AG08396 (cell line): ENCODE data around the gene ZDHHC13.

ENCODE experiments used
- DNase-seq: peaks from one replicate; pipeline ENCODE4 v3.0.0; 2012; ENCODE audit warnings: low spot score, mixed read lengths

ZDHHC13 gene

GRCh38 chr11:19204836-19205235 is 87.9 kb downstream of the ZDHHC13 start:
- DNase-seq = no peak

GRCh38 chr11:19208181-19208580 is 91.2 kb downstream of the ZDHHC13 start:
- DNase-seq = no peak

DNA sequence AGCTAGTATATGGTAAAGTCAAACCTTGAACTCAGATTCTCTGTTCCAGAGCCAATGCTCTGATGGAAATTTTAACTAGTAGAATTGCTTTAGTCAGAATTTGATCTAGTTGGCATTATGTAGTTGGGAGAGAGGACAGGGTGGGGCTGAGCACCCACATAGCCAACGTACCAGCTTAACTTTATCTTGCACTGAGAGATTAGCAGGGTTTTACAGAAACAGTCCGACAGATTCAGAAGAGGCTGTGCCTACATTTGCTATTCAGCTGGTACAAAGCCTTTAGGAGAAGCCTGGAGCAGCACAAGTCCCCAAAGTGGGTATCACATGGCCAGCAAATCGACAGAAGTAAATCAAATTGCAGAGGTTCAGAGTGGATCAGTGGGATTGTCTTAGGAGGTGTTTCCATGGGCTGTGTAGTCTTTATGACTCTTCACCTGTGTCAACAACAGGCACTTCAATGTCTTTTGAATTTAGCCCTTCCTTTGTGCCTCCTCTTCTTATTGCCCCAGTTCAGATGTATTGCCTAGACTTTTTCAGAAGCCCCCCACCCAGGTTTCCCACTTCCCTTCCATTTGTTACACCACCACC is 92.1 kb downstream of the ZDHHC13 start:
- no peak for DNase-seq

- DNase-seq = no peak
Observed at GRCh38 chr11:19209617-19210370, 92.8 kb downstream of the ZDHHC13 start.

DNA sequence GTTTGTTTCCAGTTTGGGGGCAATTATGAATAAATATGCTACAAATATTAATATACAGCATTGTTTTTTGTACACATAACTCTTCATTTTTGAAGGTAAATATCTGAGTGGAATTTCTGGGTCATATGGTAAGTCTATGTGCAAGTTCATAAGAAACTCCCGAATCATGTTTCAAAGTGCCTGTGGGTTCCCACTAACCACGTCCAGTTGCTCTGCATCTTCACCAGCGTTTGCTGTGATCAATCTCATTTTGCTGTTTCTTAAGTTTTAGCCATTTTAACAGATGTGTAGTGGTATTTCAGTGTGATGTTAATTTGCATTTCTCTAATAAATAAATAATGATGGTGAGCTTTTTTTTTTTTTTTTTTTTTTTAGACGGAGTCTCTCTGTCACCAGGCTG is 99.1 kb downstream of the ZDHHC13 start:
- no peak for DNase-seq

DNA sequence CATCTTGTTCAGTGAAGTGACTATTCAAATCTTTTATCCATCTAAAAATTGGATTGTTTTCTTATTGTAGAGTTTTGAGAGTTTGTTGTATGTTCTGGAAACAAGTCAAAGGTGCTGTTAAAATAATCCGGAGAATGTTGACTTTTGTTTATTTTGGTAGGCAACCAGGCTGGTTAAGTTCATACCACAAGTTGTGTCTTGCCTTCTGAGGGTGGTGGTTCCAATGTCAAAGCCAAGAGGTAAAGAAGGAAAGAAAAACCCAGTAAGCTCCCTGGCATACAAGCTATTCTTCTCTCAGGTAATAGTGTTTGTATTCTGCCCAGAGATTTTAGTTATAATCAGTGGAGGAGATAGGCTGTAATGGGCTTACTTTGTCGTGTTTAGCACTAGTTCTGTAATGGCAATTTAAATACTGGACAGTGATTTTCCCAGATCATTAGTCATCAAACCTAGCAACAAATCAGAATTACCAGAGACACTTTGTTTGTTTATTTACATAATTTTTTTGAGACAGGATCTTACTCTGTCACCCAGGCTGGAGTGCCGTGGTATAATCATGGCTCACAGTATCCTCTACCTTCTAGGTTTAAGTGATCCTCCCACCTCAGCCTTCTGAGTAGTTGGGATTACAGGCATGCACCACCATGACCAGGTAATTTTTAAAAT is 99.9 kb downstream of the ZDHHC13 start:
- no peak for DNase-seq

DNA sequence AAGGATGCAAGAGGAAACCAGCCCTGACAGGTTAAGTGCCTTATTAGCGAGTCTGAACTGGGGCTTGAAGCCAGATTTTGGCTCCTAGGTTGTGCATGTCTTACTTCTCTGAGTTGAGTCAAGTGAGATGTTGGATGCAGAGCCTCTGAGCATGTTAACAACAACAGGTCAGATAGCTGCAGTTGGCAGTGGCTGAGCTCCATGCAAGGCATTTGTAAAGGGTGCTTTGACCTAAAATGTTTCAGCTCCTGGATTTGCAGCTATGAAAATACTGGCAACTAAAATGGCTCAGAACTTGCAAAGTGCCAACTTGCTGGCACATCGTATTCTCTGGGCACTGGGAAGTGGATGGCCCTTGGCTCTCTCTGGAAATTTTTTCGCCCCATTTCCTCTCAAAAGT is 101.2 kb downstream of the ZDHHC13 start:
- DNase-seq = no peak

GRCh38 chr11:19218786-19219460 is 102.0 kb downstream of the ZDHHC13 start:
- DNase-seq = peak; percentile 16

DNA sequence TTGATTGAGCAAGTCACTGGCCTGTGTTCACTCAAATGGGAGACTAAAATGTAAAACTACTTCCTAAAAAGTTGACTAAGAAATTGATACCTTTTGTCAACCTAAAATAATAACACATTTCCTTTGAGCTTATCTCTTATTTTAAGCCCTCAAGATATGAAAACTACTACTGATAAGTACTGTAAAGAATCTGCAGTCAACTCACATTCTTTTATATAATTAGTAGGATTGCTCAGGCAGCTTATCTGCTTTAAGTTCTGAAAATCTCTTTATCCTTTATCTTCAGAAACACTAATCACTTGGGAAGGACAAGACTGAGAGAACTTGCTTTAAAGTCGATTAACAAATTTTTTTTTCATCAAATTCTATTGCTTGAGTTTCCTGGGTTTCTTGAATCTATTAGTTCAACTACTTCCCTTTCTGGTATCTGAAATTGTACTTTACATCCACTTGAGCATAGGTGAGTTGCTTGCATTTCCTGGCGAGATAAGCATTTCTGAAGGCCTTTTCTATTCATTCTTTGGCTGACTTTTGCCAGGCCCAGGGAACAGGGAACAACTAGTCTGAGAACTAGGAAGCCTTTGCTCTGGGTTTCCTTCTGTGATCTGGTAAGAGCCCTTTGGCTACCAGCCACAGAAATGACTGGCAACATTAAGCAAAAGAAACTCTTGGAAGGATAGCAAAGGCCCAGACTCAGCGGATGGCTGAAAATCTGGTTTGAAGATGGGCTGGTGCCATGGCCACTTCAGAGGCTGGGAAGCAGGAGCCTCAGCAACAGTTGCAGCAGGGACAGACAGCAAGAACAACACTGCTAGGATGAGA is 104.1 kb downstream of the ZDHHC13 start:
- DNase-seq = no peak

GRCh38 chr11:19225123-19225522 is 108.2 kb downstream of the ZDHHC13 start:
- no peak for DNase-seq

GRCh38 chr11:19225581-19225980 is 108.6 kb downstream of the ZDHHC13 start:
- DNase-seq = no peak
